HG02870 (cell line): ENCODE measurements around the gene CACNA1A.
"Not testable (repeated sequence)": the region's sequence is repeated elsewhere in the genome, so short reads cannot be mapped to it uniquely, and the experiment has no call there.

Source experiments
- ATAC-seq: cut with Tn5 transposase; IDR thresholded peaks from one replicate; pipeline ENCODE4 v1.9.1; 2021; ENCODE audit warnings: mild to moderate bottlenecking, moderate library complexity; ENCODE audit not compliant: unreplicated experiment

CACNA1A gene

DNA sequence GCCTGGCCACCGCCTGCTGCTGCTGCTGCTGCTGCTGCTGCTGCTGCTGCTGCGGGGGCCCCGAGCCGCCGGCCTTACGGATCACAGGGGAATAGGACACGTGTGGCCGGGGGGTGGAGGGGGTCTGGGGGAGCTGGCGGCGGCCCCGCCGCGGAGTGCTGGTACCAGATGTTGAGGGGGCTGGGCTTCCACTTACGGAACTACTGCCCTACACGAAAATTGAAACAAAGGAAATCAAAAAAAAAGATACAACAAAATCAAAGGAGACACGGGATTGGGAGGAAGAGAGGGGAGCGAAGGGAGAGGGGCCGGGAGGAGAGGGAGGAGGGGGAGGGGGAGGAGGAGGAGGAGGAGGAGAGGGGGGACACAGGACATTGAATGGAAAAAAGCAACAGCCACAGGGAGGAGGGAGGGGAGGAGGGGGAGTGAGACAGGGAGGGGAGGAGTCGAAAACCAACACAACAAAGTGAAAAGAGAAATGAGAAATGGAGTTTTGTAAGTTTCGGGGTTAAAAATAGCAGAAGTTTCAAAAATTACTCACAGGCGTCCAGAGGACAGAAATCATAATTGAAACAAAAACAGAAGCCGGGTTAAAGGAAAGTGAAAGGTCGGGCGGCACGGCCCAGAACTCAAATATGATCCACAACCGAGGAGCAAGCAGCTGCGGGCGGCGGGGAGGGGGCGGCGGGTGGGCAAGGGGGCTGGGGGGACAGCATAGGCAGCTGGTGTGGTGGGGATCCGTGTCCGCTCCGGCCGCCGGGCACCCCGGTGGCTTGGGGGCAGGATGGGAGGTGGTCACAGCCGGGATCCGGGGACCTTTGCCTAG is 298.2 kb downstream of the CACNA1A start:
- ATAC-seq, result peak; percentile 63

DNA sequence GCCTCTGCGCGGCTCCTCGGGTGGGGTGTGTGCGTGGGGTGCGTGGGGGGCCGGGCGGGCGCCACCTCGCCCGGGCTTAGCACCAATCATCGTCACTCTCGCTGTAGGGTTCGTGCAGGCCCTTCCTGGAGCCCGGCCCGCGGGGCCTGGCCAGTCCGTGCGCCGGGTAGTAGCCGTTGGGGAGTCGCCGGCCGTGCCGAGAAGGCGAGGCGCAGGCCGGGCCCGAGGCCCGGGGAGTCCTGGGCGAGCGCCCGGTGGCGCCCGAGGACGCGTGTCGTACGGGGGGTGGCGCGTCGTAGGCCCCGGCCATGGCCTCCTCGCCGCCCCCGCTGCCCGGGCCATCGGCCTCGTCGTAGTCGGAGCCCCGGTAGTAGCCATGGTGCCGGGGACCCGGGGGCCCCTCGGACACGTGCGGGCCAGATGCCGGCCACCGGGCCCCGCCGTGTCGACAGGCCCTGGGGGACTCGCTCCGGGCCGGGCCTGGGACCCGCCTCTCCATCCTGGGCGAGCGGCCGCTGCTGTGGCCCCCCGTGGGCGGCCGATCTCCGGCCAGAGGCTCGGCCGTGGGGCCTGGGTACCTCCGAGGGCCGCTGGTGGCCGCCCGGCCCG is 298.9 kb downstream of the CACNA1A start:
- ATAC-seq, result no peak

DNA sequence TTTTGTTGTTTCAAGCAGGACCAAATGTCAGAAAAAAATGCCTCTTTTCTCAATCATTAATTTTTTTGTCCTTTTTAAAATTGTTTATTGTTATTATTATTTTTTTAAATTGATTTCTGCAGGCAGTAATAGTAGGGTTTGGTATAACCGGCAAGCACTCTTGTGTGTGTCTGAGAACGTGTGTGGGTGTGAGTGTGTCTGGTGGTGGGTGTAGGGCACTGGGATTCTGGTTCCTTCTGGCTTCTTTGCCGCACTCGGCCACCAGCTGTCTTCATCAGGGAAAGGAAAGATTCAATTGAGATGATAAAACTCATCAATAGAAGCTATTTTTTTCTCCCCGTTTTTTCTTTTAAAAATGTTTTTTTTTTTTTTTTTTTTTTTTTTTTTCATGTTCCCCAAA is 299.7 kb downstream of the CACNA1A start:
- no peak for ATAC-seq

DNA sequence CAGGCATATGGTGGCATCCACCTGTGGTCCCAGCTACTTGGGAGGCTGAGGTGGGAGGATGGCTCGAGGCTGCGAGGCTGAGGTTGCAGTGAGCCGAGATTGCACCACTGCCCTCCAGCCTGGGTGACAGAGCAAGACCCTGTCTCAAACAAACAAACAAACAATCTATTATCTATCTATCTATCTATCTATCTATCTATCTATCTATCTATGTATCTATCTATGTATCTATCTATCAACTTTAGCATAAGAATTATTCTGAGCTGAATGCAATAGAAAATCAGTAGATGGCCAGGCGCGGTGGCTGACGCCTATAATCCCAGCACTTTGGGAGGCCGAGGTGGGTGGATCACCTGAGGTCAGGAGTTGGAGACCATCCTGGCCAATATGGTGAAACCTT is 304.2 kb downstream of the CACNA1A start:
- not testable (repeated sequence) for ATAC-seq

DNA sequence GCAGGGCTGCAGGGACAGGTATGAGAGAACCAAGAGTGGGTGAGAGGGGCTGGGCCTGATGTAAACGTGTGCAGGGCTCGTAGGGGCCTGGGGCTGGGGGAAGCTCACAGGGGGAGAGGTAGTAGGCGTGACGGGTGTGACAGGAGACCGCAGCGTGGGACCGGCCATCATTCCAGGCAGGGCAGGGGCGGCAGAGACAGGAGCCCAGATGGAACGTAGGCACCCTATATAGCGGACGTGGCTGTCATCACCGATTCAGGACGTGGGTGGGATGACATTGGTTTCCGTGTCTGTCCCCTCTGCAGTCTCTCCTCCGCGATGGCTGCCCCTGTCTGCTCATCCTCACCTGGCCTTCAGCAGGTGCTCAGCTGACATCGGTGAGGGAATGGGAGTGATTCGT is 307.6 kb downstream of the CACNA1A start:
- ATAC-seq, result no peak

DNA sequence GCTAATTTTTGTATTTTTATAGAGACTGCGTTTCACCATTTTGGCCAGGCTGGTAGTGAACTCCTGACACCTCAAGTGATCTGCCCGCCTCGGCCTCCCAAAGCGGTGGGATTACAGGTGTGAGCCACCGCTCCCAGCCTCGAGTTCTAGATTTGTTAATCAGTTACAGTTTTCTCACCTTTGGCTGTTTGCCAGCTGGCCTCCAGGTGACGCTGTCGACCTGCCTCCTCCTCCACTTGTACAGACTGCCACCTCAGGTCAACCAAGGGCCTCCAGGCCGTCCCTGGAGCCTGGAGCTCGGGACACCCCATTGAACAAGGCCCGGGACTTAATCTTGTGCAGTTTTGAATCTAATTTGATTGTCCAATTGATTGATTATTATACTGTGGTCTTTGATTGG is 310.6 kb downstream of the CACNA1A start:
- no peak for ATAC-seq

DNA sequence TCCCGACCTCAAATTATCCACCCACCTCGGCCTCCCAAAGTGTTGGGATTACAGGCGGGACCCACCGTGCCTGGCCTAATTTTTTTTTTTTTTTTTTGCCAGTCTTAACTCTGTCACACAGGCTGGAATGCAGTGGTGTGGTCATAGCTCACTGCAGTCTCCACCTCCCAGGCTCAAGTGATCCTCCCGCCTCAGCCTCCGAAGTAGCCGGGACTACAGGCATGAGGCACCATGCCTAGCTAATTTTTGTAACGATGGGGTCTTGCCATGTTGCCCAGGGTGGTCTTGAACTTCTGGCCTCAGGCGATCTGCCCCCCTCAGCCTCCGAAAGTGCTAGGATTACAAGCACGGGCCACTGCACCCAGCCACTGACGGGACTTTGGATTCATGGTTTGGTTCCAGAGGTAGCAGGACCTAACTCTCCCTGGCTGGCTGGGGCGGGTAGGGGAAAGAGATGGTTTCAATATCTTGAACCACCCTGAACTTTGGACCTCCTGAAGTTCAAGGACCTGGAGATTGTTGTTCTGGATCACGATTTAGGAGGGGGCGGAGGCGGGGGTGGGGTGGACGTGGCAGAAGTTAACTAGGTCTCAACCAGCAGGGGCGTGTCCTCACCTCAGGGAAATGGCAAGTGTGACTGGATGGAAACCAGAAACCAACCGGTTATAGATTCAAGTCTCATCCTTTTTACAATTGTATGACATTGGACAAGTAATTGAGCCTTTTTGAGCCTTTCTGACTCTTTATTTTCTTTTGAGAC is 315.3 kb downstream of the CACNA1A start:
- ATAC-seq, result no peak

DNA sequence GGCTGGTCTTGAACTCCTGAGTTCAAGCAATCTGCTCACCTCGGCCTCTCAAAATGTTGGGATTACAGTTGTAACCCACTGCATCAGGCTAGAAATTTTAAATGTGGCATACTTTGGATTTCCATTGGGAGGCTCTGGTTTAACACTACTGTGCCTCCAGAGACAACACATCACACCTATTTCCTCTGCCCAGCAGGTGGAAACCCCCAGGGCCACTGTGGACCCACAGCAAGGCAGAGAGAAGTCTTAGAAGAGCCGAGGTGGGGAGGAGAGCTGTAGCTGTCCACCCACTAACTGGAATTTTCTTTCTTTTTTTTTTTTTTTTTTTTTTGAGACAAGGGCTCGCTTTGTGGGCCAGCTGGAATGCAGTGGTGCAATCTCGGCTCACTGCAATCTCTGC is 316.7 kb downstream of the CACNA1A start:
- no peak for ATAC-seq

DNA sequence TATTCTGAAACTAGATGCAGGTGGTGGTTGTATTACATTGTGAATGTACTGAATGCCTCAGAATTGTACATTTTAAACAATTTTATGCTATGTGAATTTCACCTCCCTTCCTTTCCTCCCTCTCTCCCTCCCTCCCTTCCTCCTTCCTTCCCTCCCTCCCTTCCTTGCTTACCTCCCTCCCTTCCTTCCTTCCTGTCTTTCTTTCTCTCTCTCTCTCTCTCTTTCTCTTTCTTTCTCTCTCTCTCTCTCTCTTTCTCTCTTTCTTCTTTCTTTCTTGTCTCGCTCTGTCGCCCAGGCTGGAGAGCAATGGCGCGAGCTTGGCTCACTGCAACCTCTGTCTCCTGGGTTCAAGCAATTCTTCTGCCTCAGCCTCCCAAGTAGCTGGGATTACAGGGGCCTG is 318.9 kb downstream of the CACNA1A start:
- ATAC-seq, result no peak

DNA sequence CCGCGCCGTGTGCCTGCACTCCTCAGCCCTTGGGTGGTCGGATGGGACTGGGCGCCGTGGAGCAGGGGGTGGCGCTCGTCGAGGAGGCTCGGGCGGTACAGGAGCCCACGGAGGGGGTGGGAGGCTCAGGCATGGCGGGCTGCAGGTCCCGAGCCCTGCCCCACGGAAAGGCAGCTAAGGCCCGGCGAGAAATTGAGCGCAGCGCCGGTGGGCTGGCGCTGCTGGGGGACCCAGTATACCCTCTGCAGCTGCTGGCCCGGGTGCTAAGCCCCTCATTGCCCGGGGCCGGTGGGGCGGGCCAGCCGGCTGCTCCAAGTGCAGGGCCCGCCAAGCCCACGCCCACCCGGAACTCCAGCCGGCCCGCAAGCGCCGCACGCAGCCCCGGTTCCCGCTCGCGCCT is 319.6 kb downstream of the CACNA1A start:
- not testable (repeated sequence) for ATAC-seq

DNA sequence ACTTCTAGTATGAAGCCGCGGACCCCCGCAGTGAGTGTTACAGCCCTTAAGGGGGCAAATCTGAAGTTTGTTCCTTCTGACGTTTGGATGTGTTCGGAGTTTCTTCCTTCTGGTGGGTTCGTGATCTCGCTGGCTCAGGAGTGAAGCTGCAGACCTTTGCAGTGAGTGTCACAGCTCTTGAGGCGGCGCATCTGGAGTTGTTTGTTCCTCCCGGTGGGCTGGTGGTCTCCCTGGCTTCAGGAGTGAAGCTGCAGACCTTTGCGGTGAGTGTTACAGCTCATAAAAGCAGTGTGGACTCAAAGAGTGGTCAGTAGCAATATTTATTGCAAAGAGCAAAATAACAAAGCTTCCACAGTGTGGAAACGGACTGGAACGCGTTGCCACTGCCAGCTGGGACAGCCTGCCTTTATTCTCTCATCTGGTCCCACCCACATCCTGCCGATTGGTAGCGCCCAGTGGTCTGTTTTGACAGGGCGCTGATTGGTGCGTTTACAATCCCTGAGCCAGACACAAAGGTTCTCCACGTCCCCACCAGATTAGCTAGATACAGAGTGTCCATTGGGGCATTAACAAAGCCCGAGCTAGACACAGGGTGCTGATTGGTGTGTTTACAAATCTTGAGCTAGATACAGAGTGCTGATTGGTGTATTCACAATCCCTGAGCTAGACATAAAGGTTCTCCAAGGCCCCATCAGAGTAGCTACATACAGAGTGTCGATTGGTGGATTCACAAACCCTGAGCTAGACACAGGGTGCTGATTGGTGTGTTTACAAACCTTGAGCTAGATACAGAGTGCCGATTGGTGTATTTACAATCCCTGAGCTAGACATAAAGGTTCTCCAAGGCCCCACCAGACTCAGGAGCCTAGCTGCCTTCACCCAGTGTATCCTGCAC is 320.3 kb downstream of the CACNA1A start:
- not testable (repeated sequence) for ATAC-seq

DNA sequence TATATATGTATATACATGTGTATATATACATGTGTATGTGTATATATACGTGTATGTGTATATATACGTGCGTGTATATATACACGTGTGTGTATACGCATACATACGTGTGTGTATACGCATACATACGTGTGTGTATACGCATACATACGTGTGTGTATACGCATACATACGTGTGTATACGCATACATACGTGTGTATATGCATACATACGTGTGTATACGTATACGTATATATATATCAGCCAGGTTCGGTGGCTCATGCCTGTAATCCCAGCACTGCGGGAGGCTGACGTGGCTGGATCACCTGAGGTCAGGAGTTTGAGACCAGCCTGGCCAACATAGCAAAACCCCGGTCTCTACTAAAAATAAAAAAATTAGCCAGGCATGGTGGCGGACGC is 321.4 kb downstream of the CACNA1A start:
- not testable (repeated sequence) for ATAC-seq

DNA sequence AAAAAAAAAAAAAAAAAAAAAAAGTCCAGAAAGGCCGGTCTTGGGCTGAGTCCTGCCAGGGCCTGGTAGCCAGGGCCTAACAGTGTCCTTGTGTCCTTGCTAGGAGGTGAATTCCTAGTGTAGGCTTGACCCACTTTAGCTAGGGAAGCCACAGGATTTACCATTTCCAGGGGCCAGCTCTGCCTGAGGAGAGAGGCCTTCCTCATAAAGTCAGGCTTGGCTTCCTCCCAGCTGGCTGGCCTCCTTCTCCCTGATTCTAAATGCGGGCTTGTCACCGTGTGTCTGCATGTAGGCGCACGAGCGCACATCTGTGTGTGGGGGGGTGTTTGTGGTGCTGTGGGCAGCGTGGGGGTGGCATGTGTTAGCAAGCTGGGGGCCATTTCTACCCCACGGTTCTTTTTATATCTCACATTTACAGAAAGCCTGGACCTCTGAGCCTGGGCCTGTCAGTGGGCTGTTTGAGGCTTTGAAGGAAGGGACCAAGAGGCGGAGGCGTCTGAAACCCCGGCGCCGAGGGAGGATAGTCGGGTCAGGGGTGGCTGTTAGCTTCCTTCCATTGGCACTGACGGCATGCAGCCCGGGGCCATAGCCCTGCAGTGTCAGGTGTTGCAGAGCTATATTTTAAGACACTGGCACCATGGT is 324.4 kb downstream of the CACNA1A start:
- no peak for ATAC-seq

DNA sequence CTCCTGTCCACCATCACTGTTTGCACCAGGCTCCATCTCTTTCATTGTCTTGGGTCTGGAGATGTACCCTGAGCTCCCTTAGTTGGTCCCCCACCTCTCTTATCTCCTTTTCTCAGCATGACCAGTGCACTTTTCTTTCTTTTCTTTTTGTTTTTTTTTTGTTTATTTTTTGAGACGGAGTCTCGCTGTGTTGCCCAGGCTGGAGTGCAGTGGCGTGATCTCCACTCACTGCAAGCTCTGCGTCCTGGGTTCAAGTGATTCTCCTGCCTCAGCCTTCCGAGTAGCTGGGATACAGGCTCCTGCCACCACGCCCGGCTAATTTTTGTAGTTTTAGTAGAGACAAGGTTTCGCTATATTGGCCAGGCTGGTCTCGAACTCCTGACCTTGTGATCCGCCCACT is 328.0 kb downstream of the CACNA1A start:
- ATAC-seq, result not testable (repeated sequence)

DNA sequence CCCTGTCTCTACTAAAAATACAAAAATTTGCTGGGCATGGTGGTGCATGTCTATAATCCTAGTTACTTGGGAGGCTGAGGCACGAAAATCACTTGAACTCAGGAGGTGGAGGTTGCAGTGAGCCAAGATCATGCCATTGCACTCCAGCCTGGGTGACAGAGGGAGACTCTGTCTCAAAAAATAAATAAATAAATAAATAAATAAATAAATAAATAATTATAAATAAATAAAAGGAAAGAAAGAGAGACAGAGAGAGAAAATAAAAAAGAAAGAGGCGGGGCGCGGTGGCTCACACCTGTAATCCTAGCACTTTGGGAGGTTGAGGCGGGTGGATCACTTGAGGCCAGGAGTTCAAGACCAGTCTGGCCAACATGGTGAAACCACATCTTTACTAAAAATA is 328.7 kb downstream of the CACNA1A start:
- not testable (repeated sequence) for ATAC-seq

DNA sequence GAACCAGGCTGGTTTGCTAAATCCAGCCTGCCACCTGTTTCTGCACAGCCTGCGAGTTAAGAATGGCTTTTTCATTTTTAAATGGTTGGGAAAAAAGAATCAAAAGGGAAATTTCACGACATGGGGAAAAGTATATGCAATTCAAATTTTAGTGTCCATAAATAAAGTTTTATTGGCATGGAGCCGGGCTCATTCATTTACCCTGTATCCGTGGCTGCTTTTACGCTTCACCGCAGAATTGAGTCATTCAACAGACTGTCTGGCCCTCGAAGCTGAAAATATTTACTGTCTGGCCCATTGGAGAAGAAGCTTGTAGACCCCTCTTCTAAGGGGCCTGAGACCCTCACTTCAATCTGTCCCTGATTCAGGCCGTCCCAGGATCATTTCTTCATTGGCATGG is 329.9 kb downstream of the CACNA1A start:
- no peak for ATAC-seq

DNA sequence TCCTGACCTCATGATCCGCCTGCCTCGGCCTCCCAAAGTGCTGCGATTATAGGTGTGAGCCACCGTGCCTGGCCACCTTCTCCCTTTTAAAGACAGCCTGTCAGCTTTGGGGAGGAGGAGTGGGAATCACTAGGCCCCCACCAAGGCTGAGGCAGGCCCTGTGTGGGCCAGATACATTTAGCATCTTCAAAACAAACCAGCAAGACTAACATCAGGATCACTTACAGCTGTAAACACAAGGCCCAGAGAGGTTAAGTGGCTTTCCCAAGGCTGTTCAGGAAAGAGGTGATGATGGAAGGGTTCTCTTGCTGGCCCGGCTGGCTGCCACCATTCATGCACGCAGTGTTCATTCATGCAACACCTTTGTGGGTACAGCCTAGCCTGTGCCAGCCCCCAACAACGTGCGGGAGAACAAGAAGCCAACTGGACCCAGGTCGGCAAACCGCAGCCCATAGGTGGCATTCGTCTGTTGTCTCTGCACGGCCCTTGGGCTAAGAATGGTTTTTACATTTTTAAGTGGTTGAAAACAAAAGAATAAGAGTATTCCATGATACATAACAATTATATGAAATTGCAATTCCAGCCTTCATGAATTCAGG is 333.0 kb downstream of the CACNA1A start:
- ATAC-seq, result no peak

DNA sequence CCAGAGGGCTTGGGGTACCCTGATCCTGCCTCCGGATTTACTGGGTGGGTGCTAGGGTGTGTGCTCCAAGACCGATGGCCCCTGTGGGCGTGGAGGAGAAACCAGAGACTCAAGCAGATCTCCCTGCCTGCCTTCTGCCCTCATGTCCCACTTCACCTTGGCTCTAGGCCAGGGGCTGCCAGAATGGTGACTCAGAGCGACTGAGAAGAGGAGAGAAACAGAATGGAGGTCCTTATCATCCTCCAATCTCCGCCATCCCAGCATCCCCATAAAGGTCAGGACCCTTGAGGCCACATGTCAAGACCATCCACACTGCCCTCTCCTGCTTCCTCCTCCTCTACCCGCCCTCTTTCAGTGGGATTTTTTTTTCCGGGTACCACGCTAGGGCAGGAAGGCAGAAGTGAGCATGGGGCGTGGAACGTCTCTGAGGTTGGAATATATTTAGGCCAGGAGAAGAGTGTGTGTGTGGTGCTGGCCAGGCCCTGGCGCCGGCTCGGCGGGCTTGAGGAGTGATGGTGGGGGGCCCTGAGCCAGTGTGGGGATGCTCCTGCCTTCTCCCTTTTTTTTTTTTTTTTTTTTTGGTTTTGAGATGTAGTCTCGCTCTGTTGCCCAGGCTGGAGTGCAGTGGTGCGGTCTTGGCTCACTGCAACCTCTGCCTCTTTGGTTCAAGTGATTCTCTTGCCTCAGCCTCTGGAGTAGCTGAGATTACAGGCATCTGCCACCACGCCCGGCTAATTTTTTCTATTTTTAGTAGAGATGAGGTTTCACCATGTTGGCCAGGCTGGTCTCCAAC is 333.7 kb downstream of the CACNA1A start:
- no peak for ATAC-seq

DNA sequence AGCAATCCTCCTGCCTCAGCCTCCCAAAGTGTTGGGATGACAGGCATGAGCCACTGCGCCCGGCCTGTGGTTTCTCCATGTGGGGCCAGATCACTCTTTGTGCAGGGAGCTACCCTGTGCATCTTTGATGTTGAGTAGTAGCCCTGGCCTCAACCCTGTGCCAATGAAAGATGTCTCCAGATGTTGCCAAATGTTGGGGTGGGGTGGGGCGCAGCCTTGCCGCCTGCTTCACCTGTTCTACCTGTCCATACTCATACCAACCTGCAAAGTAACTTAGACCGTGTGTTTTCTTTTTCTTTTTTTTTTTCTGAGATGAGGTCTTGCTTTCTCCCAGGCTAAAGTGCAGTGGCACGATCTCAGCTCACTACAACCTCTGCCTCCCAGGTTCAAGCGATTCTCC is 335.1 kb downstream of the CACNA1A start:
- ATAC-seq, result no peak
